ENCODE data around the gene WAC. TPM values are rescaled to one million over a fixed set of nuclear protein-coding genes. Genes with fewer than 3 reads are reported as not detected.

The WAC gene
- total and polyA plus RNA-seq, 2 of the 13 experiments (the other 11 are each of a cell fraction or from before 2014, with no cell fraction given): 69.1 to 96.2 TPM

- TF ChIP-seq ZNF556 (CRISPR knock-in tag; IDR thresholded peaks at IDR 0.05; ENCODE audit: borderline replicate concordance) (peak; percentile 76; the same call in 1 of the 2 replicates), ZNF598 (CRISPR knock-in tag; IDR thresholded peaks at IDR 0.05; ENCODE audit: borderline replicate concordance) (no peak), ZFP36 (IDR thresholded peaks at IDR 0.05; ENCODE audit: borderline replicate concordance, low read depth, low read length, partially characterized antibody) (no peak), CEBPG (CRISPR knock-in tag; IDR thresholded peaks at IDR 0.05) (no peak), ZSCAN29 (CRISPR knock-in tag; conservative IDR thresholded peaks at IDR 0.05) (peak; percentile 48), SKI (IDR thresholded peaks at IDR 0.05; ENCODE audit: partially characterized antibody) (peak; percentile 3), ZNF563 (CRISPR knock-in tag; IDR thresholded peaks at IDR 0.05) (no peak), ZFP36L1 (CRISPR knock-in tag; IDR thresholded peaks at IDR 0.05) (peak; percentile 68), SATB2 (CRISPR knock-in tag; IDR thresholded peaks at IDR 0.05) (no peak), ZNF350 (CRISPR knock-in tag; IDR thresholded peaks at IDR 0.05; ENCODE audit: borderline replicate concordance, low read depth) (peak; percentile 84), ZNF652 (CRISPR knock-in tag; IDR thresholded peaks at IDR 0.05; ENCODE audit: borderline replicate concordance, low read depth) (no peak), KAT2B (IDR thresholded peaks at IDR 0.05; ENCODE audit: borderline replicate concordance, low read depth, low read length) (no peak), PATZ1 (CRISPR knock-in tag; IDR thresholded peaks at IDR 0.05) (peak; percentile 82), ZKSCAN5 (CRISPR knock-in tag; IDR thresholded peaks at IDR 0.05) (no peak)
- TF ChIP-seq, protein P1, sequence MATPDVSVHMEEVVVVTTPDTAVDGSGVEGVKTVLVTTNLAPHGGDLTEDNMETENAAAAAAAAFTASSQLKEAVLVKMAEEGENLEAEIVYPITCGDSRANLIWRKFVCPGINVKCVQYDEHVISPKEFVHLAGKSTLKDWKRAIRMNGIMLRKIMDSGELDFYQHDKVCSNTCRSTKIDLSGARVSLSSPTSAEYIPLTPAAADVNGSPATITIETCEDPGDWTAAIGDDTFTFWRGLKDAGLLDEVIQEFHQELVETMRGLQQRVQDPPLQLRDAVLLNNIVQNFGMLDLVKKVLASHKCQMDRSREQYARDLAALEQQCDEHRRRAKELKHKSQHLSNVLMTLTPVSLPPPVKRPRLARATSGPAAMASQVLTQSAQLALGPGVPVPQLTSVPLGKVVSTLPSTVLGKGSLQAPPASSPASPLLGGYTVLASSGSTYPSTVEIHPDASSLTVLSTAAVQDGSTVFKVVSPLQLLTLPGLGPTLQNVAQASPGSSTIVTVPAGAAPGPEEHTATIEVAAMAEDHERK (CRISPR knock-in tag; IDR thresholded peaks at IDR 0.05; ENCODE audit: low read depth): no peak
- TF ChIP-seq, protein P2, sequence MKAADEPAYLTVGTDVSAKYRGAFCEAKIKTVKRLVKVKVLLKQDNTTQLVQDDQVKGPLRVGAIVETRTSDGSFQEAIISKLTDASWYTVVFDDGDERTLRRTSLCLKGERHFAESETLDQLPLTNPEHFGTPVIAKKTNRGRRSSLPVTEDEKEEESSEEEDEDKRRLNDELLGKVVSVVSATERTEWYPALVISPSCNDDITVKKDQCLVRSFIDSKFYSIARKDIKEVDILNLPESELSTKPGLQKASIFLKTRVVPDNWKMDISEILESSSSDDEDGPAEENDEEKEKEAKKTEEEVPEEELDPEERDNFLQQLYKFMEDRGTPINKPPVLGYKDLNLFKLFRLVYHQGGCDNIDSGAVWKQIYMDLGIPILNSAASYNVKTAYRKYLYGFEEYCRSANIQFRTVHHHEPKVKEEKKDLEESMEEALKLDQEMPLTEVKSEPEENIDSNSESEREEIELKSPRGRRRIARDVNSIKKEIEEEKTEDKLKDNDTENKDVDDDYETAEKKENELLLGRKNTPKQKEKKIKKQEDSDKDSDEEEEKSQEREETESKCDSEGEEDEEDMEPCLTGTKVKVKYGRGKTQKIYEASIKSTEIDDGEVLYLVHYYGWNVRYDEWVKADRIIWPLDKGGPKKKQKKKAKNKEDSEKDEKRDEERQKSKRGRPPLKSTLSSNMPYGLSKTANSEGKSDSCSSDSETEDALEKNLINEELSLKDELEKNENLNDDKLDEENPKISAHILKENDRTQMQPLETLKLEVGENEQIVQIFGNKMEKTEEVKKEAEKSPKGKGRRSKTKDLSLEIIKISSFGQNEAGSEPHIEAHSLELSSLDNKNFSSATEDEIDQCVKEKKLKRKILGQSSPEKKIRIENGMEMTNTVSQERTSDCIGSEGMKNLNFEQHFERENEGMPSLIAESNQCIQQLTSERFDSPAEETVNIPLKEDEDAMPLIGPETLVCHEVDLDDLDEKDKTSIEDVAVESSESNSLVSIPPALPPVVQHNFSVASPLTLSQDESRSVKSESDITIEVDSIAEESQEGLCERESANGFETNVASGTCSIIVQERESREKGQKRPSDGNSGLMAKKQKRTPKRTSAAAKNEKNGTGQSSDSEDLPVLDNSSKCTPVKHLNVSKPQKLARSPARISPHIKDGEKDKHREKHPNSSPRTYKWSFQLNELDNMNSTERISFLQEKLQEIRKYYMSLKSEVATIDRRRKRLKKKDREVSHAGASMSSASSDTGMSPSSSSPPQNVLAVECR (CRISPR knock-in tag; IDR thresholded peaks at IDR 0.05; ENCODE audit: borderline replicate concordance): peak; percentile 69; the same call in 1 of the 2 replicates
- TF ChIP-seq, protein P3, sequence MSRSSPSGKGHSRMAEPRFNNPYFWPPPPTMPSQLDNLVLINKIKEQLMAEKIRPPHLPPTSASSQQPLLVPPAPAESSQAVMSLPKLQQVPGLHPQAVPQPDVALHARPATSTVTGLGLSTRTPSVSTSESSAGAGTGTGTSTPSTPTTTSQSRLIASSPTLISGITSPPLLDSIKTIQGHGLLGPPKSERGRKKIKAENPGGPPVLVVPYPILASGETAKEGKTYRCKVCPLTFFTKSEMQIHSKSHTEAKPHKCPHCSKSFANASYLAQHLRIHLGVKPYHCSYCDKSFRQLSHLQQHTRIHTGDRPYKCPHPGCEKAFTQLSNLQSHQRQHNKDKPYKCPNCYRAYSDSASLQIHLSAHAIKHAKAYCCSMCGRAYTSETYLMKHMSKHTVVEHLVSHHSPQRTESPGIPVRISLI (CRISPR knock-in tag; IDR thresholded peaks at IDR 0.05; ENCODE audit: borderline replicate concordance): no peak
- TF ChIP-seq, protein P4, sequence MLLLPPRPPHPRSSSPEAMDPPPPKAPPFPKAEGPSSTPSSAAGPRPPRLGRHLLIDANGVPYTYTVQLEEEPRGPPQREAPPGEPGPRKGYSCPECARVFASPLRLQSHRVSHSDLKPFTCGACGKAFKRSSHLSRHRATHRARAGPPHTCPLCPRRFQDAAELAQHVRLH (CRISPR knock-in tag; IDR thresholded peaks at IDR 0.05; ENCODE audit: borderline replicate concordance, low read depth): peak; percentile 82; the same call in 1 of the 2 replicates
These were observed at the start of gene WAC (continued) for GRCh38 chr10:28532337-28533185.
